ENCODE results near the gene COLEC12. TPM values are rescaled to one million over a fixed set of nuclear protein-coding genes. Genes with fewer than 3 reads are reported as not detected.
A peak's percentile ranks its signal among the peaks of the same experiment; 100 is the strongest.

COLEC12 gene
- total and polyA plus RNA-seq, 12 donors = 1.5 to 19.5 (median 8.6) TPM

DNA sequence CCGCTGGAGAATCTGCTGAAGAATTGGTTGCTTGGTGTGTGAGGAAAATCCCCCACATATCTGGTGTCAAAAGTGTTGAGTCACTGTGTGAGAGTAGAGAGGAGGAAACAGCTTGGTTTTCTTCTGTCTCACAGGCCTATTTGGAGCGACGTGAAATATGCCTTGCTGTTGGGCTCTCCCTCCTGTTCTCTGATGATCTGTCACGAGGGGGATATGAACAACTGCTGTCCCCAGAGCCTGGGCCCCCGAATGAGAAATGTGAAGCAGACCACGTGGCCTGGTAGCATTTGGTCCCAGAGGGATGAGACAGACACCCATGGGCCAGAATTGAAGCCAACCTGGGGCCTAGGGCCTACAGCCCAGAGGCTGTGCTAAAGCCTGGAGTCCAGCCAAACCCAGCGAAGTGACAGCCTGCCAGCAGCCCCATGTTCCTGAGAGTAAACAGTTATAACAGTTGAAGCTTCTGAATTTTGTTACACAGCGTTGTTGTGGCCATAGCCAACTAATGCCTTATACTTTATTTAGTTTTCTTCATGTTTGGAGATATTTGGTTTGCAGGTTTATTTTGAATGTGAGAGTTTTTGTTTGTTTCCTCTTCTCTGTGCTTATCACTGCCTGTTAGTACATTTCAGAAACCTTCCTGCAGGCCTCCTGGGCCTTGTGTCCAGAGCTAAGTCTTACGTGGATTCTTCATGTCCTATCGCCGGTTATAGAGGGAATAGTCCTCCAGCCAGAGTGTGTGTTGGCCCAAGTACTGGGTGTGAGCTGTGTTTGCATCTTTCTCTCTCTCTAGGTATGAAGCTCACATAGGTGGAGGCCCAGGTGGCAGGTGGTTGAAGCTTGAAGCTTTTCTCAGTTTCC is 18.7 kb upstream of the COLEC12 start:
- DNase-seq = peak in 3 of 7 donors; percentile 18 to 26 (median 20)
- intact Hi-C loops (cut with DNase I) = no loop called here
- H3K27me3 ChIP-seq = no peaks in the 10 kb centered on the region
- WGBS, 4 donors = 65 to 79% (median 72%) methylated on average over 10 to 11 of the region's 11 CpGs
- no peak for TF ChIP-seq POLR2A (IDR thresholded peaks at IDR 0.05)
- TF ChIP-seq, protein P1, sequence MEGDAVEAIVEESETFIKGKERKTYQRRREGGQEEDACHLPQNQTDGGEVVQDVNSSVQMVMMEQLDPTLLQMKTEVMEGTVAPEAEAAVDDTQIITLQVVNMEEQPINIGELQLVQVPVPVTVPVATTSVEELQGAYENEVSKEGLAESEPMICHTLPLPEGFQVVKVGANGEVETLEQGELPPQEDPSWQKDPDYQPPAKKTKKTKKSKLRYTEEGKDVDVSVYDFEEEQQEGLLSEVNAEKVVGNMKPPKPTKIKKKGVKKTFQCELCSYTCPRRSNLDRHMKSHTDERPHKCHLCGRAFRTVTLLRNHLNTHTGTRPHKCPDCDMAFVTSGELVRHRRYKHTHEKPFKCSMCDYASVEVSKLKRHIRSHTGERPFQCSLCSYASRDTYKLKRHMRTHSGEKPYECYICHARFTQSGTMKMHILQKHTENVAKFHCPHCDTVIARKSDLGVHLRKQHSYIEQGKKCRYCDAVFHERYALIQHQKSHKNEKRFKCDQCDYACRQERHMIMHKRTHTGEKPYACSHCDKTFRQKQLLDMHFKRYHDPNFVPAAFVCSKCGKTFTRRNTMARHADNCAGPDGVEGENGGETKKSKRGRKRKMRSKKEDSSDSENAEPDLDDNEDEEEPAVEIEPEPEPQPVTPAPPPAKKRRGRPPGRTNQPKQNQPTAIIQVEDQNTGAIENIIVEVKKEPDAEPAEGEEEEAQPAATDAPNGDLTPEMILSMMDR (IDR thresholded peaks at IDR 0.05) = no peak
- no peaks in the 10 kb centered on the region for H3K4me1 ChIP-seq (replicated peaks in 1 of 2)
- peak overlapping the region in 1 of 5 donors; percentile 10 for H3K27ac ChIP-seq
- no peaks in the 10 kb centered on the region for H3K9me3 ChIP-seq (replicated peaks in 1 of 3)
- no peak overlapping the region for H3K4me3 ChIP-seq
- H3K36me3 ChIP-seq (replicated peaks in 1 of 2) = no peaks in the 10 kb centered on the region

DNA sequence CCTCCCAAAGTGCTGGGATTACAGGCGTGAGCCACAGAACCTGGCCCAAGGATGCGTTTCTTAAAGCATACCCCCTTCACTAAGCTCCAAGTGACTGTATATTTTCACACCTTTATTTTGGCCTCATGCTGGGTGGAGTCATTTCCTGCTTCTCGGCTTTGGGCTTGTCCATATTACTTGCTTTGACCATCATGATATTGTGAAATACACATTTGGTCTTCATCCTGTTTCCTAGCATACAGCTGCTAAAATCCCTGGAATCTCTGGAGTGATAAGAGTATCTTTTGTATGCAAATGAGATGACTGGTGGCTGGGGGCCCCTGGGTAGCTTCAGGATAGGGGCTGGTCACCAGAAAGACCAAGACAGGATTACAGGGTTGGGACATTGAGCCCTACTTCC is 17.6 kb upstream of the COLEC12 start:
- 65 to 89% (median 75%) methylated on average over 3 of the region's 3 CpGs for WGBS, 4 donors
- Histone ChIP-seq H3K27me3 (no peaks in the 10 kb centered on the region), H3K36me3 (replicated peaks in 1 of 2) (no peaks in the 10 kb centered on the region), H3K4me1 (replicated peaks in 1 of 2) (no peaks in the 10 kb centered on the region), H3K27ac (no peak overlapping the region), H3K4me3 (no peak overlapping the region), H3K9me3 (replicated peaks in 1 of 3) (no peaks in the 10 kb centered on the region)
- no peak for TF ChIP-seq POLR2A (IDR thresholded peaks at IDR 0.05)
- TF ChIP-seq, protein P1 (IDR thresholded peaks at IDR 0.05) = no peak
- intact Hi-C loops (cut with DNase I) = no loop called here
- no peak for DNase-seq

DNA sequence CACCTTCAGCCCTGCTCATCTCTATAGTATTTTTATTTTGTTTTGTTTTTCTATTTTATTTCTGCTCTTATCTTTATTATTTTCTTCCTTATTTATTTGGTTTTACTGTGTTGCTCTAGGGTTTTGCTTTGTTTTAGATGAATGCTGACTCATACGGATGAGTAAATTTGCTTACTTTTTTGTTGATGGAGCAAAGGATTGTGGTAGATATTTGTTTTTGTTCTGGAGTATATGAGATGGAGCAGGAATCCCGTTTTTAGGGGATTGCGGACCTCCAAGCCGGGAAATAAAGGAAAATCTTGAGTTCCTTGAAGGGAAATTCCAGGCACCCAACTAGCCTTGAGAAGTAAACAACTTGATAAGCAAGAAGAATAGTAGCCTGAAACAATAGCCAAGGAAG is 15.3 kb upstream of the COLEC12 start:
- Histone ChIP-seq H3K4me1 (replicated peaks in 1 of 2) (no peaks in the 10 kb centered on the region), H3K27me3 (no peaks in the 10 kb centered on the region), H3K27ac (no peak overlapping the region), H3K9me3 (replicated peaks in 1 of 3) (no peaks in the 10 kb centered on the region), H3K4me3 (no peak overlapping the region), H3K36me3 (replicated peaks in 1 of 2) (no peaks in the 10 kb centered on the region)
- WGBS, 4 donors = 51 to 58% (median 53%) methylated on average over 4 of the region's 4 CpGs
- TF ChIP-seq POLR2A (IDR thresholded peaks at IDR 0.05) = no peak
- TF ChIP-seq, protein P1 (IDR thresholded peaks at IDR 0.05) = no peak
- intact Hi-C loops (cut with DNase I) = no loop called here
- DNase-seq = no peak

DNA sequence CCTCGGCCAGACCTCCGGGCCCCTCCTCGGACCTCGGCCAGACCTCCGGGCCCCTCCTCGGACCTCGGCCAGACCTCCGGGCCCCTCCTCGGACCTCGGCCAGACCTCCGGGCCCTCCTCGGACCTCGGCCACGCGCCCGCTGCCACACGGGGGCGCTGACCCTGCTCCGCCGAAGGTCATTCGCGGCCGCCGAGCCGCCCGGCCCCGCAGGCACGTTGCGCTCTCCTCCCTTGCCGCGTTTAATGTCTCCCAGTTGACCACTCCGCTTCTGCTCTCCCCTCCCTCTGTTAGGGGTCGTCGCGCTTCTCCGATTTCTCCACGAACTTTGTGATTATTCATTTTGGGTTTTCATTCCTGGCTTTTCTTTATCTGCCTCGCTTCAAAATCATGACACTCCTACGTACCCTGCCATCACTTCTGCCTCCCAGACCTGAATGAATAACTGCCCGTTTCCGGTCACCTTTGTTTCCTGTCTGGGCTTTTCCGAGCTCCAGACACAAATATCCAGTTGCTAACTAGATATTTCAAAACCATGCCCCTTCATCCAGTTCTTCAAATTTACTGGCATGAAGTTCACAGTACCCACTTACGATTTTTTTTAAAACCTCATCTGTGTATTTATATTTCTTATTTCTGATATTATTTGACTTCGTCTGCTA is 14.8 kb upstream of the COLEC12 start:
- no peak for DNase-seq
- Histone ChIP-seq H3K4me1 (replicated peaks in 1 of 2) (no peaks in the 10 kb centered on the region), H3K27me3 (no peaks in the 10 kb centered on the region), H3K9me3 (replicated peaks in 1 of 3) (no peaks in the 10 kb centered on the region), H3K36me3 (replicated peaks in 1 of 2) (no peaks in the 10 kb centered on the region), H3K27ac (no peak overlapping the region), H3K4me3 (no peak overlapping the region)
- 83 to 87% (median 85%) methylated on average over 30 to 38 of the region's 44 CpGs for WGBS, 4 donors
- intact Hi-C loops (cut with DNase I) = no loop called here
- TF ChIP-seq, protein P1 (IDR thresholded peaks at IDR 0.05) = no peak
- no peak for TF ChIP-seq POLR2A (IDR thresholded peaks at IDR 0.05)
